Measurements from ENCODE around the gene TMEM63B. TPM values are rescaled to one million over a fixed set of nuclear protein-coding genes. Genes with fewer than 3 reads are reported as not detected.
"Not testable (repeated sequence)": the region's sequence is repeated elsewhere in the genome, so short reads cannot be mapped to it uniquely, and the experiment has no call there.

TMEM63B gene
- total RNA-seq, 2 experiments from 2014 or later: 7.8 to 8.3 TPM

DNA sequence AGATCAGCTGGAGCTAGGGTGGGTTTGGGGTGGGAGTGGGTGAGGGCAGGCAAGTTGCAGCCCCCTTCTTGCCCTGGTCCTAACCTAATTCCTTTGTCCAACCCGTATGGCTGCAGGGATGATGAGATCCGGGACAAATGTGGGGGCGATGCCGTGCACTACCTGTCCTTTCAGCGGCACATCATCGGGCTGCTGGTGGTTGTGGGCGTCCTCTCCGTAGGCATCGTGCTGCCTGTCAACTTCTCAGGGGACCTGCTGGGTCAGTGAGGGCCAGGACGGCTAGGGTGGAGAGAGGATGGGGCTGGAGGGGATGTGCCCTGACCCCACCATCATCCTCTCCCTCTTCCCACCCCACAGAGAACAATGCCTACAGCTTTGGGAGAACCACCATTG, 12.0 kb downstream of the TMEM63B start:
- intact Hi-C loops (cut with micrococcal nuclease): no loop called here

GRCh38 chr6:44142835-44143234, 15.5 kb downstream of the TMEM63B start:
- H3K36me3 Mint-ChIP-seq (ENCODE audit: low read depth): peaks cover 3% of the 10 kb centered on the region
- no peak overlapping the region for H3K4me3 Mint-ChIP-seq
- intact Hi-C loops (cut with micrococcal nuclease): no loop called here
- no peaks in the 10 kb centered on the region for H3K9me3 Mint-ChIP-seq
- no peak for DNase-seq
- H3K27me3 Mint-ChIP-seq (ENCODE audit: low read depth): no peaks in the 10 kb centered on the region
- CTCF ChIA-PET: interaction anchor here (0.6 kb wide), 1 partner anchor 70 kb away, joined by 3 read pairs; no protein-coding TSS in a partner anchor
- H3K4me1 Mint-ChIP-seq (ENCODE audit: low read depth): no peaks in the 10 kb centered on the region
- no peak overlapping the region for H3K27ac Mint-ChIP-seq

More for the DNA sequence above, 12.0 kb downstream of the TMEM63B start:
- no peak overlapping the region for H3K4me3 Mint-ChIP-seq
- DNase-seq: no peak
- no peaks in the 10 kb centered on the region for H3K9me3 Mint-ChIP-seq
- no peaks in the 10 kb centered on the region for H3K4me1 Mint-ChIP-seq (ENCODE audit: low read depth)
- no peaks in the 10 kb centered on the region for H3K27me3 Mint-ChIP-seq (ENCODE audit: low read depth)
- CTCF ChIA-PET: interaction anchor here (0.7 to 1.0 kb wide), 2 partner anchors 34 to 42 kb away, joined by 3 read pairs; no protein-coding TSS in a partner anchor
- peaks cover 5% of the 10 kb centered on the region for H3K36me3 Mint-ChIP-seq (ENCODE audit: low read depth)
- H3K27ac Mint-ChIP-seq: no peak overlapping the region

GRCh38 chr6:44143731-44144130, 16.4 kb downstream of the TMEM63B start:
- Mint-ChIP-seq H3K4me3 (no peak overlapping the region), H3K27ac (no peak overlapping the region), H3K9me3 (no peaks in the 10 kb centered on the region), H3K4me1 (ENCODE audit: low read depth) (no peaks in the 10 kb centered on the region), H3K36me3 (ENCODE audit: low read depth) (peaks cover 3% of the 10 kb centered on the region), H3K27me3 (ENCODE audit: low read depth) (no peaks in the 10 kb centered on the region)
- CTCF ChIA-PET: no interaction called here
- DNase-seq: no peak
- intact Hi-C loops (cut with micrococcal nuclease): no loop called here

GRCh38 chr6:44144536-44144935, 17.2 kb downstream of the TMEM63B start:
- DNase-seq; H3K9me3 Mint-ChIP-seq; H3K4me3 Mint-ChIP-seq; H3K27ac Mint-ChIP-seq; intact Hi-C loops (cut with micrococcal nuclease); H3K36me3 Mint-ChIP-seq (ENCODE audit: low read depth); H3K27me3 Mint-ChIP-seq (ENCODE audit: low read depth); H3K4me1 Mint-ChIP-seq (ENCODE audit: low read depth): not testable (repeated sequence)
- CTCF ChIA-PET: interaction anchor here (0.6 kb wide), 1 partner anchor 16 kb away, joined by 3 read pairs; no protein-coding TSS in a partner anchor

DNA sequence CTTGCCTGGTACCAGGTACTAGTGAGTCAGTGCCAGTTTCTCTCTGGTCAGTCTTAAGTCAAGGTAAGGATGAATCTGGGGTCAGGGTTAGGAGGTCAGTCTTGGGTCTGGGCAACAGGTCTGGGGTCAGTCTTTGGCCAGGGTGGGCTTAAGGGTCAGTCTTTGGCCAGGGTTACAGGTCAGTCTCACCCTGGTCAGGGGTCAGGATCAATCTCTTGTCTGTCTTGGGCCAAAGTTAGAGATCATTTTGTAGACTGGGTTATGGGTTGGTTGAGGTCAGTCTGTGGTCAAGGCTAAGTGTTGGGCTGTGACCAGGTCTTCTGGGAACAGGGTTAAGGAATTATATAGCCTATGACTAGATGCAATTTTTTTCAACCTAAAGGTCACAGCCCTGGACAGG, 18.5 kb downstream of the TMEM63B start:
- H3K36me3 Mint-ChIP-seq (ENCODE audit: low read depth): peaks cover 3% of the 10 kb centered on the region
- H3K27ac Mint-ChIP-seq: peak overlapping the region; percentile 5
- no peak overlapping the region for H3K4me3 Mint-ChIP-seq
- no peaks in the 10 kb centered on the region for H3K27me3 Mint-ChIP-seq (ENCODE audit: low read depth)
- intact Hi-C loops (cut with micrococcal nuclease): no loop called here
- H3K9me3 Mint-ChIP-seq: no peaks in the 10 kb centered on the region
- no peak for DNase-seq
- no peaks in the 10 kb centered on the region for H3K4me1 Mint-ChIP-seq (ENCODE audit: low read depth)
- CTCF ChIA-PET: interaction anchor here (0.6 kb wide), 1 partner anchor 479 kb away, joined by 3 read pairs; no protein-coding TSS in a partner anchor

GRCh38 chr6:44146685-44147084, 19.3 kb downstream of the TMEM63B start:
- H3K9me3 Mint-ChIP-seq: no peaks in the 10 kb centered on the region
- H3K4me1 Mint-ChIP-seq (ENCODE audit: low read depth): no peaks in the 10 kb centered on the region
- peaks cover 3% of the 10 kb centered on the region for H3K36me3 Mint-ChIP-seq (ENCODE audit: low read depth)
- DNase-seq: no peak
- CTCF ChIA-PET: no interaction called here
- no peaks in the 10 kb centered on the region for H3K27me3 Mint-ChIP-seq (ENCODE audit: low read depth)
- intact Hi-C loops (cut with micrococcal nuclease): no loop called here
- H3K27ac Mint-ChIP-seq: no peak overlapping the region
- H3K4me3 Mint-ChIP-seq: no peak overlapping the region

- H3K27ac Mint-ChIP-seq: no peak overlapping the region
- peaks cover 3% of the 10 kb centered on the region for H3K36me3 Mint-ChIP-seq (ENCODE audit: low read depth)
- intact Hi-C loops (cut with micrococcal nuclease): no loop called here
- H3K27me3 Mint-ChIP-seq (ENCODE audit: low read depth): no peaks in the 10 kb centered on the region
- H3K9me3 Mint-ChIP-seq: no peaks in the 10 kb centered on the region
- H3K4me1 Mint-ChIP-seq (ENCODE audit: low read depth): no peaks in the 10 kb centered on the region
- no peak overlapping the region for H3K4me3 Mint-ChIP-seq
- CTCF ChIA-PET: no interaction called here
- no peak for DNase-seq
Measured at GRCh38 chr6:44147256-44147655, 19.9 kb downstream of the TMEM63B start.

DNA sequence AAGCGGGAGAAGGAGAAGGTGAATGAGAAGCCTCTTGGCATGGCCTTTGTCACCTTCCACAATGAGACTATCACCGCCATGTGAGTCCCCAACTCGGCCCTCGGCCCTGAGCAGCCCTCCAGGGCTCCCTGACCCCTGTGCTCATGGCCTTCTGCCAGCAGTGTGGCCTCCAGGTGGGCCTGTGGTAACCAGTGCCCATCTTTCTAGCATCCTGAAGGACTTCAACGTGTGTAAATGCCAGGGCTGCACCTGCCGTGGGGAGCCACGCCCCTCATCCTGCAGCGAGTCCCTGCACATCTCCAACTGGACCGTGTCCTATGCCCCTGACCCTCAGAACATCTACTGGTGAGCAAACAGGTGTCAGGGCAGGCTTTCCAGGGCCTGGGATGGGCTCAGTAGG, 21.0 kb downstream of the TMEM63B start:
- no peaks in the 10 kb centered on the region for H3K9me3 Mint-ChIP-seq
- no peak overlapping the region for H3K27ac Mint-ChIP-seq
- no peaks in the 10 kb centered on the region for H3K4me1 Mint-ChIP-seq (ENCODE audit: low read depth)
- no peak overlapping the region for H3K4me3 Mint-ChIP-seq
- intact Hi-C loops (cut with micrococcal nuclease): no loop called here
- DNase-seq: no peak
- H3K27me3 Mint-ChIP-seq (ENCODE audit: low read depth): no peaks in the 10 kb centered on the region
- CTCF ChIA-PET: interaction anchor here (0.6 to 4.0 kb wide), 2 partner anchors 10 to 50 kb away, joined by 3 to 38 read pairs; no protein-coding TSS in a partner anchor
- peaks cover 3% of the 10 kb centered on the region for H3K36me3 Mint-ChIP-seq (ENCODE audit: low read depth)

GRCh38 chr6:44149369-44150012, 22.1 kb downstream of the TMEM63B start:
- intact Hi-C loops (cut with micrococcal nuclease): no loop called here
- no peaks in the 10 kb centered on the region for H3K27me3 Mint-ChIP-seq (ENCODE audit: low read depth)
- no peak overlapping the region for H3K4me3 Mint-ChIP-seq
- H3K27ac Mint-ChIP-seq: no peak overlapping the region
- CTCF ChIA-PET: interaction anchor here (0.5 to 4.0 kb wide), 4 partner anchors 23 to 51 kb away, joined by 3 to 38 read pairs (median 4); no protein-coding TSS in a partner anchor
- H3K4me1 Mint-ChIP-seq (ENCODE audit: low read depth): no peaks in the 10 kb centered on the region
- DNase-seq: no peak
- H3K9me3 Mint-ChIP-seq: no peaks in the 10 kb centered on the region
- no peaks in the 10 kb centered on the region for H3K36me3 Mint-ChIP-seq (ENCODE audit: low read depth)

DNA sequence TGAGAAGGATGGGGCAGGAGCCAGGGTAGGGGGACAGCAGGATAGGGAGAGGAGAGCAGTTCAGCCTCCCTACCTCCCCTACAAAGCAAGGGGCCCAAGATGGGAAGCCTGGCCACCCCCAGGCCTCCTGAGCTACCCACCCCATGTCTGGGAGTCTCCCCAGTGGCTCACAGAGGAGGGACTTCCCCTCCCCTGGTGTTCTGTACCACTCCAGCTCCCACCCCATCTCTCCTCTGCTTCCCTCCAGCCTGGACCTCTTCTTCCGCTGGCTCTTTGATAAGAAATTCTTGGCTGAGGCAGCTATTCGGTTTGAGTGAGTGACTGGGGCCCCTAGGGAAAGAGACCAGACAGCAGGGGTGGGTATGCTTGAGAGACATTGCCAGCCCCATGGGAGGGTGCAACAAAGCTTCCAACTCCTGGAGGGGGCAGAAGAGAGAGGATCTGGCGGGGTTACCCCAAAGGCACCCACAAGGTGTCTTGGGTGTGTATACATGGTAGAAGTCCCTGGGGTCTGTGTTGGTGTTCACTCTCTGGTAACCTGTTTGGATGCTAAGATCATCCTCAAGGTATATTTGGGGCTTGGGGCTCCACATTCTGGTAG, 23.1 kb downstream of the TMEM63B start:
- Mint-ChIP-seq H3K36me3 (ENCODE audit: low read depth) (no peaks in the 10 kb centered on the region), H3K9me3 (no peaks in the 10 kb centered on the region), H3K4me1 (ENCODE audit: low read depth) (no peaks in the 10 kb centered on the region), H3K27me3 (ENCODE audit: low read depth) (no peaks in the 10 kb centered on the region), H3K27ac (no peak overlapping the region), H3K4me3 (no peak overlapping the region)
- CTCF ChIA-PET: interaction anchor here (0.6 to 4.0 kb wide), 6 partner anchors 10 to 164 kb away, joined by 3 to 38 read pairs (median 3); no protein-coding TSS in a partner anchor
- DNase-seq: no peak
- intact Hi-C loops (cut with micrococcal nuclease): no loop called here

GRCh38 chr6:44151348-44152108, 24.2 kb downstream of the TMEM63B start:
- intact Hi-C loops (cut with micrococcal nuclease): loop anchor here (1.0 kb wide), 3 partner anchors 25 to 187 kb away; no protein-coding TSS in a partner anchor
- DNase-seq: peak; percentile 81
- Mint-ChIP-seq H3K9me3 (no peaks in the 10 kb centered on the region), H3K36me3 (ENCODE audit: low read depth) (no peaks in the 10 kb centered on the region), H3K27me3 (ENCODE audit: low read depth) (no peaks in the 10 kb centered on the region), H3K27ac (no peak overlapping the region), H3K4me3 (no peak overlapping the region), H3K4me1 (ENCODE audit: low read depth) (no peaks in the 10 kb centered on the region)
- CTCF ChIA-PET: interaction anchor here (0.6 to 4.0 kb wide), 8 partner anchors 9 to 186 kb away, joined by 3 to 38 read pairs (median 4); no protein-coding TSS in a partner anchor

DNA sequence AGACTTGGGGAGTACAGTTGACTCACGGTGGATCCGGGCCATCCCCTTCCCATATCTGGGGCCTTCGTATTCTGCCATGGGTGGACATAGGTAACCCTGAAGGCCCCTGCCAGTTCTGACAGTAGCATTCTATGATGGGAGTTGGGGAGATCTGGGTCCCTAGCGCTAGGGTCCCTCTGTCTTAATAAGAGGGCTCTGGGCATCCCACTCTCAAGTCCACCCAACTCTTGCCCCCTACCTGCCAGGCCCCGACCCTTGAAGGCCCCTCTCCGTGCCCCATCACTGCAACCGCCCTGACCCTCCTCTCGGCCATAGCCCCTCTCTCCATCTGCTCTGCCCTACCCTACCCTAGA, 24.7 kb downstream of the TMEM63B start:
- Mint-ChIP-seq H3K36me3 (ENCODE audit: low read depth) (no peaks in the 10 kb centered on the region), H3K27ac (no peak overlapping the region)

More for the DNA sequence above, 24.7 kb downstream of the TMEM63B start:
- Mint-ChIP-seq H3K27me3 (ENCODE audit: low read depth) (peaks cover under 1% of the 10 kb centered on the region), H3K4me1 (ENCODE audit: low read depth) (no peaks in the 10 kb centered on the region), H3K4me3 (no peak overlapping the region), H3K9me3 (no peaks in the 10 kb centered on the region)
- intact Hi-C loops (cut with micrococcal nuclease): loop anchor here (1.0 kb wide), 1 partner anchor 56 kb away; no protein-coding TSS in a partner anchor
- no peak for DNase-seq
- CTCF ChIA-PET: interaction anchor here (0.6 to 4.0 kb wide), 5 partner anchors 54 to 185 kb away, joined by 3 to 38 read pairs (median 5); no protein-coding TSS in a partner anchor

Data from activated naive CD4-positive, alpha-beta T cell treated with anti-CD3 and anti-CD28 coated beads for 36 hours (primary cell).